Measurements from ENCODE around the gene CAMK2A. TPM values are rescaled to one million over a fixed set of nuclear protein-coding genes. Genes with fewer than 3 reads are reported as not detected.
"Not testable (repeated sequence)": the region's sequence is repeated elsewhere in the genome, so short reads cannot be mapped to it uniquely, and the experiment has no call there.

Gene CAMK2A
- polyA plus RNA-seq, 1 experiment, result 0.11 TPM

DNA sequence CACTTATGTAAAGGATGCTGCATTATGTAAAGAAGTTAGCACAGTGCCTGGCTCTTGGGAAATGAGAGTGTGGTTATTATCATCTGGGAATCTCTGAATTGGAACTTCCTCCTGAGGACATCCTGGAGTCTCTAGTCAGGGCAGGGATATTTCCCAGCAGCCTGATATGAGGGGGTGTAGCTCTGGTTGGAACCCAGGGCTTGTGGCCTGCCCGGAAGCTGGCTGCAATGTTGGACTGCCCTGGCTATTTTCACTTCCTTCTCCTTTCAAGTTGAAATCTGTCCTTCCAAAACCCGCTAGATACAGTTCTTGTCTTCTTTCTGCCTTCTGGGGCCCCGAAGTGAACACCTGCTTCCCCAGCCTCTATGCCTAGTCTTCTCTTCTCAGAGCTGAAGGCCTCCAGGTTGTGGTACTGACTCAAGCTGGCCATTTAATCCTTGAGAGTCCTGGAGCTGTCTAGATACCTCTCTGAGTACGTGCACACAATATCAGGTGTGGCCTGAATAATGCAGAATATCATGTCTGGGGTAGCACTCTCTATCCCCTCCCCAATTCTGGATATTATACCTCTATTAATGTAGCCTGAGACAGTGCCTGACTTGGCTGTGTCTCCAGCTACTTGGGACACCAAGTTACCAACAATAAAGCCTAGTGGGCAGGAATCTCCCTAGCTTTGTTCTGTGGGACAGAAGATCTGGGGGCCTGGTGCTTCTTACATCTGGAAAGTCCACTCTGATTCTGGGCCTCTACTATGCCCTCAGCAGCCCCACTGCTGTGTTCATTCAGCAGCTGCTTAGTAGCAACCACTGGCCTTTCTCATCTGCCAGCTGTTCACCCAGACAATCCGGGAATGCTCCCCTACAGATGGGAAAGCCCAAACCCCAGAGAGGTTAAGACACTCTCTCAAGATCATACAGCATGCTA is 54.7 kb downstream of the CAMK2A start:
- CTCF ChIA-PET, result interaction anchor here (1.3 to 2.0 kb wide), 2 partner anchors 8 to 17 kb away, joined by 4 read pairs; no protein-coding TSS in a partner anchor
- H3K27me3 ChIP-seq (ENCODE audit: control insufficient read depth, insufficient read depth, low read length), result no peaks in the 10 kb centered on the region
- no peak for DNase-seq (ENCODE audit: low read depth)
- POLR2A ChIA-PET, result no interaction called here
- TF ChIP-seq, protein P1, sequence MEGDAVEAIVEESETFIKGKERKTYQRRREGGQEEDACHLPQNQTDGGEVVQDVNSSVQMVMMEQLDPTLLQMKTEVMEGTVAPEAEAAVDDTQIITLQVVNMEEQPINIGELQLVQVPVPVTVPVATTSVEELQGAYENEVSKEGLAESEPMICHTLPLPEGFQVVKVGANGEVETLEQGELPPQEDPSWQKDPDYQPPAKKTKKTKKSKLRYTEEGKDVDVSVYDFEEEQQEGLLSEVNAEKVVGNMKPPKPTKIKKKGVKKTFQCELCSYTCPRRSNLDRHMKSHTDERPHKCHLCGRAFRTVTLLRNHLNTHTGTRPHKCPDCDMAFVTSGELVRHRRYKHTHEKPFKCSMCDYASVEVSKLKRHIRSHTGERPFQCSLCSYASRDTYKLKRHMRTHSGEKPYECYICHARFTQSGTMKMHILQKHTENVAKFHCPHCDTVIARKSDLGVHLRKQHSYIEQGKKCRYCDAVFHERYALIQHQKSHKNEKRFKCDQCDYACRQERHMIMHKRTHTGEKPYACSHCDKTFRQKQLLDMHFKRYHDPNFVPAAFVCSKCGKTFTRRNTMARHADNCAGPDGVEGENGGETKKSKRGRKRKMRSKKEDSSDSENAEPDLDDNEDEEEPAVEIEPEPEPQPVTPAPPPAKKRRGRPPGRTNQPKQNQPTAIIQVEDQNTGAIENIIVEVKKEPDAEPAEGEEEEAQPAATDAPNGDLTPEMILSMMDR (IDR thresholded peaks at IDR 0.05; ENCODE audit: insufficient read depth, low read depth, low read length), result no peak
- no peak overlapping the region for H3K4me3 ChIP-seq (ENCODE audit: low read depth, low read length)
- no peaks in the 10 kb centered on the region for H3K36me3 ChIP-seq (ENCODE audit: control insufficient read depth, insufficient read depth, low read length)

DNA sequence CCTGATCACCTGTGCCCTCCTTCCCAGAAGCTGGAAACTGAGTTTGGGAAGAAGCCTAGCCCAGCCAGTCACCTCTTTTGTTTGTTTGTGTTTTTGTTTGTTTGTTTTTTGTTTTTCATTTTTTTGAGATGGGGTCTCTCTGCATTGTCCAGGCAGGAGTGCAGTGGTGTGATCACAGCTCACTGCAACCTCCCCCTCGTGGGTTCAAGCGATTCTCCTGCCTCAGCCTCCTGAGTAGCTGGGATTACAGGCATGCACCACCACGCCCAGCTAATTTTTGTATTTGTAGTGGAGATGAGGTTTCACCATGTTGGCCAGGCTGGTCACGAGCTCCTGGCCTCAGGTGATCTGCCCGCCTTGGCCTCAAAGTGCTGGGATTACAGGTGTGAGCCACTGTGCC is 55.9 kb downstream of the CAMK2A start:
- CTCF ChIA-PET, result interaction anchor here (0.7 to 2.0 kb wide), 6 partner anchors 9 to 203 kb away, joined by 3 to 5 read pairs (median 4); no protein-coding TSS in a partner anchor
- POLR2A ChIA-PET; DNase-seq (ENCODE audit: low read depth); H3K36me3 ChIP-seq (ENCODE audit: control insufficient read depth, insufficient read depth, low read length); H3K4me3 ChIP-seq (ENCODE audit: low read depth, low read length); H3K27me3 ChIP-seq (ENCODE audit: control insufficient read depth, insufficient read depth, low read length): not testable (repeated sequence)

DNA sequence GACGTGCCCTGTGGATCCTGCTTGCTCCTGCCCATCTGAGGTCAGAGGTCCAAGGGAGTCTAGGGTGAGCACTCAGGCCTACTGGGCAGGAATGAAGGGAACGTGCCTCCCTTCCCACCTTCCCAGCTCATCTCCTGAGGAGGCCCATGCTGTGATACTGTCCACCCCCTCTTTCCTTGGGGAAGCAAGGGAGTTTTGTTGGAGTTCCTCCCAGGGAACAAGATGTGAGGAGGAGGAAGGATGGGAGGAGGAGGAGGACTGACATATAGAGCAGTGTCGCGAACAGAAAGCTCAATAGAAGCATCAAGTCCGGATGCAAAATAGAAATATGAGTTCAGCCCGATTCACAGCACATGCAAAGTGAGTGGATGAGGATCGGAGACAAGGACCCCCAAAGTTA is 58.7 kb downstream of the CAMK2A start:
- TF ChIP-seq, protein P1 (IDR thresholded peaks at IDR 0.05; ENCODE audit: insufficient read depth, low read depth, low read length), result no peak
- H3K36me3 ChIP-seq (ENCODE audit: control insufficient read depth, insufficient read depth, low read length), result no peaks in the 10 kb centered on the region
- no peak for DNase-seq (ENCODE audit: low read depth)
- CTCF ChIA-PET, result interaction anchor here (0.7 kb wide), 1 partner anchor 39 kb away, joined by 3 read pairs; no protein-coding TSS in a partner anchor
- H3K27me3 ChIP-seq (ENCODE audit: control insufficient read depth, insufficient read depth, low read length), result no peaks in the 10 kb centered on the region
- POLR2A ChIA-PET, result no interaction called here
- H3K4me3 ChIP-seq (ENCODE audit: low read depth, low read length), result no peak overlapping the region

DNA sequence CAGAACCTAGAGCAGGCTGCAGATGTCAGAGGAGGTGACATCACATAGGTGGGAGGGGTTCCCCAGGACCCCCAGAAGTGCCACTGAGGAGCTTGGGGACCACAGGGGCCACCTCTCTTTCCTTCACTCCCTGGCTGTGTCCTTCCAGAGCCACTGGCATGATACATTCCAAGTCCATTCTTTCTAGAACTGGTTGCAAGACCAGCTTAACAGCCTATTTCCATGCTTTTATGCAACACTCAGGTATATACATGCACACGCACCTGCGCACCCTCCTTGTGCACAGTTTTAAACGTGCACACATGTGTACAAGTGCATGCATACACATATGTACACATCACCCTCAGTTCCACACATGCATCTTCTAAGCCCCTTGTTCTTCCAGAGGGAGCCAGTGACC is 60.0 kb downstream of the CAMK2A start:
- no peaks in the 10 kb centered on the region for H3K27me3 ChIP-seq (ENCODE audit: control insufficient read depth, insufficient read depth, low read length)
- TF ChIP-seq, protein P1 (IDR thresholded peaks at IDR 0.05; ENCODE audit: insufficient read depth, low read depth, low read length), result no peak
- CTCF ChIA-PET, result interaction anchor here (1.4 kb wide), 1 partner anchor 120 kb away, joined by 4 read pairs; no protein-coding TSS in a partner anchor
- no peak overlapping the region for H3K4me3 ChIP-seq (ENCODE audit: low read depth, low read length)
- no peaks in the 10 kb centered on the region for H3K36me3 ChIP-seq (ENCODE audit: control insufficient read depth, insufficient read depth, low read length)
- POLR2A ChIA-PET, result no interaction called here
- DNase-seq (ENCODE audit: low read depth), result no peak

DNA sequence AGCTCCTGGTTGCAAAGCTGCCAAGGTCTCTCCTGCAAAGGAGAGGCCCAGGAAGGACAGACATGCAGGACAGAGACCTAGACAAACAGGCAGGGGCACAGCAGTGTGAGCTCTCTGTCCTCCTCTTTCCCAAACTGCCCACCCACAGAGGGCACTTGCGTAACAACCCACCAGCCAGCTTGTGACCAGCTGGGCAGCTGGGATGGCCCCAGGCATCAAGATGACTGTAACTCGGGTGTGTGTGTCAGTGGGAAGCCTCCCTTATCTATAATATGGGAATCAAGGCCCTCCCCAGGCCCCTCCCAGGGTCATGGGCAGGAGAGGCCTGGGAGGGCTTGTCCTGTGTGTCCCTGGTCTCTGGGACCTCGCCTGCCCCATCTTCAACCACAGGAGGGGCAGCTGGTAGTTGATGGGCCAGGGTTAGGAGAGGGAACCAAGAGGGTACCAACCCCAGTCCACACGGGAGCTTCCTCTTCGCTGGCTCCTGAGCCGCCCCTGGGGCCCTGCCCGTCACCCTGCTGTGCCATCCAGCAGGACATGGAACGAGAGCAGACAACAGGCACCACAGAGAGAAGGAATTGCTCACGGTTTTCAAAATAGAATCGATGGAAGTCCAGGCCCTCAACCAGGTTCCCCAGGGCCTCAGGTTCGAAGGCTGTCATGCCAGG is 61.8 kb downstream of the CAMK2A start:
- Histone ChIP-seq H3K27me3 (ENCODE audit: control insufficient read depth, insufficient read depth, low read length) (no peaks in the 10 kb centered on the region), H3K36me3 (ENCODE audit: control insufficient read depth, insufficient read depth, low read length) (no peaks in the 10 kb centered on the region), H3K4me3 (ENCODE audit: low read depth, low read length) (no peak overlapping the region)
- POLR2A ChIA-PET, result no interaction called here
- no peak for DNase-seq (ENCODE audit: low read depth)
- TF ChIP-seq, protein P1 (IDR thresholded peaks at IDR 0.05; ENCODE audit: insufficient read depth, low read depth, low read length), result no peak
- CTCF ChIA-PET, result interaction anchor here (0.9 to 1.4 kb wide), 4 partner anchors 9 to 183 kb away, joined by 3 to 10 read pairs (median 3); no protein-coding TSS in a partner anchor

All from BJ (cell line).